HEK293 (cell line): ENCODE results near the gene MAST2.

ENCODE experiments used
- FEZF1 ChIP-seq: fragments of 450-650 bp; formaldehyde crosslinking; IDR thresholded peaks from 2 replicates; pipeline ENCODE4 v1.5.1; 2016; ENCODE audit warnings: missing biosample characterization, missing genetic modification characterization
- GLIS1 ChIP-seq: fragments of 450-650 bp; formaldehyde crosslinking; IDR thresholded peaks from 2 replicates; pipeline ENCODE4 v1.5.1; 2016; ENCODE audit warnings: missing biosample characterization, missing genetic modification characterization
- HOXA7 ChIP-seq: sonication (generic); formaldehyde crosslinking; IDR thresholded peaks from 2 replicates; pipeline ENCODE4 v1.8.1; 2022; ENCODE audit warnings: missing genetic modification reagents, borderline replicate concordance
- INSM2 ChIP-seq: fragments of 450-650 bp; formaldehyde crosslinking; IDR thresholded peaks from 2 replicates; pipeline ENCODE4 v1.5.1; 2016; ENCODE audit warnings: missing biosample characterization, missing genetic modification characterization
- KLF1 ChIP-seq: fragments of 450-650 bp; formaldehyde crosslinking; IDR thresholded peaks from 2 replicates; pipeline ENCODE4 v1.5.1; 2016; ENCODE audit warnings: missing biosample characterization, missing genetic modification characterization
- KLF10 ChIP-seq: fragments of 450-650 bp; IDR thresholded peaks from 2 replicates; pipeline ENCODE4 v1.5.1; 2018; ENCODE audit warnings: missing biosample characterization, mild to moderate bottlenecking, missing genetic modification characterization
- KLF17 ChIP-seq: fragments of 450-650 bp; formaldehyde crosslinking; IDR thresholded peaks from 2 replicates; pipeline ENCODE4 v1.5.1; 2016; ENCODE audit warnings: missing biosample characterization, missing genetic modification characterization
- KLF8 ChIP-seq: fragments of 450-650 bp; formaldehyde crosslinking; IDR thresholded peaks from 2 replicates; pipeline ENCODE4 v1.5.1; 2016; ENCODE audit warnings: missing biosample characterization, missing genetic modification characterization
- PRDM1 ChIP-seq: fragments of 450-650 bp; formaldehyde crosslinking; IDR thresholded peaks from 2 replicates; pipeline ENCODE4; 2016; ENCODE audit warnings: missing biosample characterization, missing genetic modification characterization
- RBAK ChIP-seq: fragments of 450-650 bp; formaldehyde crosslinking; IDR thresholded peaks from 2 replicates; pipeline ENCODE4 v1.5.1; 2016; ENCODE audit warnings: missing biosample characterization, missing genetic modification characterization
- SCRT2 ChIP-seq: fragments of 450-650 bp; formaldehyde crosslinking; IDR thresholded peaks from 2 replicates; pipeline ENCODE4 v1.5.1; 2016; ENCODE audit warnings: missing biosample characterization, missing genetic modification characterization
- SP2 ChIP-seq: fragments of 450-650 bp; formaldehyde crosslinking; IDR thresholded peaks from 2 replicates; pipeline ENCODE4 v1.5.1; 2016; ENCODE audit warnings: missing biosample characterization, missing genetic modification characterization
- TRIM28 ChIP-seq: IDR thresholded peaks from 2 replicates; pipeline ENCODE4 v1.6.1; 2011; ENCODE audit warnings: low read length, control low read depth, borderline replicate concordance
- WT1 ChIP-seq: fragments of 450-650 bp; formaldehyde crosslinking; IDR thresholded peaks from 2 replicates; pipeline ENCODE4 v1.5.1; 2016; ENCODE audit warnings: missing biosample characterization, missing genetic modification characterization
- ZBTB11 ChIP-seq: fragments of 450-650 bp; formaldehyde crosslinking; conservative IDR thresholded peaks from 2 replicates; pipeline ENCODE4 v1.5.1; 2016; ENCODE audit warnings: low read depth, missing biosample characterization, missing genetic modification characterization
- ZBTB8A ChIP-seq: fragments of 450-650 bp; formaldehyde crosslinking; IDR thresholded peaks from 2 replicates; pipeline ENCODE4 v1.5.1; 2016; ENCODE audit warnings: missing biosample characterization, missing genetic modification characterization
- ZEB2 ChIP-seq: fragments of 450-650 bp; formaldehyde crosslinking; IDR thresholded peaks from 2 replicates; pipeline ENCODE4 v1.5.1; 2016; ENCODE audit warnings: missing biosample characterization, missing genetic modification characterization
- ZFP69B ChIP-seq: fragments of 450-650 bp; formaldehyde crosslinking; IDR thresholded peaks from 2 replicates; pipeline ENCODE4 v1.5.1; 2016; ENCODE audit warnings: missing biosample characterization, missing genetic modification characterization
- ZIC2 ChIP-seq: fragments of 450-650 bp; formaldehyde crosslinking; IDR thresholded peaks from 2 replicates; pipeline ENCODE4 v1.5.1; 2016; ENCODE audit warnings: missing biosample characterization, missing genetic modification characterization
- ZNF132 ChIP-seq: fragments of 450-650 bp; formaldehyde crosslinking; IDR thresholded peaks from 2 replicates; pipeline ENCODE4 v1.5.1; 2017; ENCODE audit warnings: missing biosample characterization, missing genetic modification characterization, borderline replicate concordance
- ZNF133 ChIP-seq: fragments of 450-650 bp; formaldehyde crosslinking; IDR thresholded peaks from 2 replicates; pipeline ENCODE4 v1.5.1; 2016; ENCODE audit warnings: missing biosample characterization, missing genetic modification characterization
- ZNF18 ChIP-seq: fragments of 450-650 bp; formaldehyde crosslinking; IDR thresholded peaks from 2 replicates; pipeline ENCODE4 v1.5.1; 2016; ENCODE audit warnings: missing biosample characterization, missing genetic modification characterization
- ZNF248 ChIP-seq: fragments of 450-650 bp; formaldehyde crosslinking; IDR thresholded peaks from 2 replicates; pipeline ENCODE4 v1.5.1; 2017; ENCODE audit warnings: missing biosample characterization, missing genetic modification characterization
- ZNF362 ChIP-seq: fragments of 450-650 bp; formaldehyde crosslinking; IDR thresholded peaks from 2 replicates; pipeline ENCODE4 v1.5.1; 2016; ENCODE audit warnings: missing biosample characterization, missing genetic modification characterization
- ZNF366 ChIP-seq: fragments of 450-650 bp; formaldehyde crosslinking; conservative IDR thresholded peaks from 2 replicates; pipeline ENCODE4 v1.5.1; 2016; ENCODE audit warnings: missing biosample characterization, missing genetic modification characterization
- ZNF514 ChIP-seq: fragments of 450-650 bp; formaldehyde crosslinking; IDR thresholded peaks from 2 replicates; pipeline ENCODE4 v1.5.1; 2016; ENCODE audit warnings: missing biosample characterization, missing genetic modification characterization
- ZNF626 ChIP-seq: fragments of 450-650 bp; sonication (Bioruptor Pico); formaldehyde crosslinking; IDR thresholded peaks from 2 replicates; pipeline ENCODE4 v1.5.1; 2018; ENCODE audit warnings: missing biosample characterization, missing genetic modification characterization, inconsistent platforms
- ZNF639 ChIP-seq: fragments of 450-650 bp; formaldehyde crosslinking; IDR thresholded peaks from 2 replicates; pipeline ENCODE4 v1.5.1; 2016; ENCODE audit warnings: missing biosample characterization, missing genetic modification characterization
- ZNF830 ChIP-seq: fragments of 450-650 bp; IDR thresholded peaks from 2 replicates; pipeline ENCODE4 v1.5.0; 2018; ENCODE audit warnings: missing biosample characterization, missing genetic modification characterization, low read depth, mild to moderate bottlenecking, moderate library complexity
- ZXDB ChIP-seq: fragments of 450-650 bp; formaldehyde crosslinking; IDR thresholded peaks from 2 replicates; pipeline ENCODE4 v1.5.1; 2016; ENCODE audit warnings: missing biosample characterization, missing genetic modification characterization

MAST2 gene

GRCh38 chr1:45802343-45803298 is 791 bp upstream of the MAST2 start (continued):
- TF ChIP-seq FEZF1 (tag by site-specific recombination) (peak; percentile 70), ZNF626 (tag by site-specific recombination) (no peak), TRIM28 (peak; percentile 97), ZEB2 (peak; percentile 91), KLF17 (tag by site-specific recombination) (0 out of 2 replicates have a peak, but pooled peaks have one; percentile 64), ZBTB8A (tag by site-specific recombination) (peak; percentile 63), RBAK (tag by site-specific recombination) (no peak), PRDM1 (tag by site-specific recombination) (peak; percentile 84), KLF8 (tag by site-specific recombination) (0 out of 2 replicates have a peak, but pooled peaks have one; percentile 30), WT1 (tag by site-specific recombination) (0 out of 2 replicates have a peak, but pooled peaks have one; percentile 55), ZNF133 (tag by site-specific recombination) (no peak), ZNF830 (tag by site-specific recombination) (no peak), ZXDB (peak; percentile 63), ZNF248 (tag by site-specific recombination) (no peak), ZIC2 (peak; percentile 61), ZNF362 (tag by site-specific recombination) (peak; percentile 91), SCRT2 (tag by site-specific recombination) (peak; percentile 100), KLF1 (tag by site-specific recombination) (peak; percentile 57; the same call in 1 of the 2 replicates), ZNF514 (no peak), KLF10 (tag by site-specific recombination) (peak; percentile 42), ZNF18 (peak; percentile 69; the same call in 1 of the 2 replicates), SP2 (tag by site-specific recombination) (peak; percentile 61), HOXA7 (CRISPR knock-in tag) (no peak), GLIS1 (tag by site-specific recombination) (peak; percentile 63), ZNF639 (tag by site-specific recombination) (peak; percentile 39; the same call in 1 of the 2 replicates), ZNF366 (tag by site-specific recombination) (peak; percentile 99), ZNF132 (tag by site-specific recombination) (no peak), ZBTB11 (no peak), INSM2 (tag by site-specific recombination) (no peak), ZFP69B (tag by site-specific recombination) (peak; percentile 19; the same call in 1 of the 2 replicates)
